Naive B cell (primary cell): ENCODE data around the gene SDE2. TPM values are rescaled to one million over a fixed set of nuclear protein-coding genes. Genes with fewer than 3 reads are reported as not detected.
A peak's percentile ranks its signal among the peaks of the same experiment; 100 is the strongest.
"Not testable (repeated sequence)": the region's sequence is repeated elsewhere in the genome, so short reads cannot be mapped to it uniquely, and the experiment has no call there.

Source experiments
- ATAC-seq, 2 donors: fragments of 150-1000 bp; cut with Tn5 transposase; 2 replicates each; pipeline ENCODE4 v1.10.0; 2021; ENCODE audit warnings: low read depth in 2 of 2, mild to moderate bottlenecking in 2 of 2, moderate library complexity in 2 of 2
- DNase-seq: peaks from one replicate; pipeline ENCODE4 v3.0.0; 2022
- H3K27ac Mint-ChIP-seq, 6 donors: one replicate each; pipeline ENCODE4 v1.8.0; 2020 to 2022; ENCODE audit warnings: mild to moderate bottlenecking in 6 of 6, mixed read lengths in 6 of 6, moderate library complexity in 5 of 6, inconsistent platforms in 2 of 6
- H3K27me3 Mint-ChIP-seq, 3 donors: one replicate each; pipeline ENCODE4 v1.8.0; 2021 to 2022; ENCODE audit warnings: mixed read lengths in 3 of 3, mild to moderate bottlenecking in 1 of 3
- H3K36me3 Mint-ChIP-seq, 2 donors: one replicate each; pipeline ENCODE4 v1.8.0; 2020 to 2022; ENCODE audit warnings: mixed read lengths in 2 of 2, inconsistent platforms in 1 of 2, mild to moderate bottlenecking in 1 of 2
- H3K4me1 Mint-ChIP-seq, 3 donors: one replicate each; pipeline ENCODE4 v1.8.0; 2020 to 2022; ENCODE audit warnings: mixed read lengths in 3 of 3, inconsistent platforms in 1 of 3, mild to moderate bottlenecking in 1 of 3, moderate library complexity in 1 of 3
- H3K4me3 Mint-ChIP-seq, 8 donors: one replicate each; pipeline ENCODE4 v1.8.0; 2020 to 2022; ENCODE audit warnings: mild to moderate bottlenecking in 8 of 8, mixed read lengths in 8 of 8, moderate library complexity in 8 of 8, inconsistent platforms in 2 of 8
- H3K9me3 Mint-ChIP-seq, 7 donors: one replicate each; pipeline ENCODE4 v1.8.0; 2020 to 2022; ENCODE audit warnings: mixed read lengths in 7 of 7, mild to moderate bottlenecking in 5 of 7, inconsistent platforms in 2 of 7, moderate library complexity in 1 of 7
- polyA plus RNA-seq, 6 donors: library from polyadenylated mRNA; unstranded; fragments of 300-500 nt; fragmentation: Illumina TruSeq; gene quantifications; one replicate each; pipeline ENCODE4 v1.2.3, GENCODE V29; 2021; ENCODE audit warnings: low read depth in 6 of 6

SDE2 gene
- polyA plus RNA-seq, 6 donors from 2014 or later, result 8.7 to 18.9 (median 11.4) TPM

- no peak overlapping the region for H3K27ac Mint-ChIP-seq
- H3K4me1 Mint-ChIP-seq, result peaks cover 15 to 33% (median 18%) of the 10 kb centered on the region in 3 donors
- ATAC-seq (no peak), DNase-seq (no peak)
- no peaks in the 10 kb centered on the region for H3K27me3 Mint-ChIP-seq
- peaks cover 16 to 17% of the 10 kb centered on the region in 2 donors for H3K36me3 Mint-ChIP-seq
- peaks cover 0 to 4% (median 0%) of the 10 kb centered on the region in 7 donors for H3K9me3 Mint-ChIP-seq
- H3K4me3 Mint-ChIP-seq, result peak overlapping the region in 1 of 8 donors; percentile 35
Observed at GRCh38 chr1:225981714-225982113, 17.4 kb downstream of the SDE2 start.

GRCh38 chr1:225980005-225980836 lies 18.9 kb downstream of the SDE2 start:
- Mint-ChIP-seq H3K4me1 (peaks cover 21 to 34% (median 26%) of the 10 kb centered on the region in 3 donors), H3K4me3 (no peak overlapping the region), H3K27ac (peak overlapping the region in 4 of 6 donors; percentile 20 to 81 (median 58)), H3K36me3 (peaks cover 16 to 17% of the 10 kb centered on the region in 2 donors), H3K27me3 (no peaks in the 10 kb centered on the region), H3K9me3 (peaks cover 0 to 4% (median 0%) of the 10 kb centered on the region in 7 donors)
- ATAC-seq, result no peak
- DNase-seq, result no peak

GRCh38 chr1:225979421-225979820 lies 19.7 kb downstream of the SDE2 start:
- Mint-ChIP-seq H3K27ac (peak overlapping the region in 2 of 6 donors; percentile 20 to 44), H3K4me1 (peaks cover 21 to 34% (median 26%) of the 10 kb centered on the region in 3 donors), H3K36me3 (peaks cover 16 to 17% of the 10 kb centered on the region in 2 donors), H3K4me3 (no peak overlapping the region), H3K9me3 (peaks cover 0 to 4% (median 0%) of the 10 kb centered on the region in 7 donors), H3K27me3 (no peaks in the 10 kb centered on the region)
- DNase-seq (no peak), ATAC-seq (no peak)

GRCh38 chr1:225977937-225978748 lies 21.0 kb downstream of the SDE2 start:
- DNase-seq (peak; percentile 53), ATAC-seq (peak; percentile 66 to 74)
- peaks cover 9 to 10% of the 10 kb centered on the region in 2 donors for H3K36me3 Mint-ChIP-seq
- no peaks in the 10 kb centered on the region for H3K27me3 Mint-ChIP-seq
- peaks cover 21 to 34% (median 26%) of the 10 kb centered on the region in 3 donors for H3K4me1 Mint-ChIP-seq
- peaks cover 0 to 4% (median 0%) of the 10 kb centered on the region in 7 donors for H3K9me3 Mint-ChIP-seq
- H3K27ac Mint-ChIP-seq, result peak overlapping the region; percentile 29 to 93 (median 79)
- peak overlapping the region in 7 of 8 donors; percentile 43 to 84 (median 61) for H3K4me3 Mint-ChIP-seq

- H3K9me3 Mint-ChIP-seq, H3K4me3 Mint-ChIP-seq, H3K27me3 Mint-ChIP-seq, DNase-seq, H3K36me3 Mint-ChIP-seq, ATAC-seq: not testable (repeated sequence)
- H3K4me1 Mint-ChIP-seq, result peaks cover 21 to 30% (median 26%) of the 10 kb centered on the region in 3 donors
- H3K27ac Mint-ChIP-seq, result peak overlapping the region in 1 of 6 donors; percentile 83
Observed at GRCh38 chr1:225975146-225975545, 24.0 kb downstream of the SDE2 start.

- Mint-ChIP-seq H3K4me1 (peaks cover 21 to 27% (median 26%) of the 10 kb centered on the region in 3 donors), H3K9me3 (peaks cover 0 to 1% (median 0%) of the 10 kb centered on the region in 7 donors), H3K27ac (peak overlapping the region in 1 of 6 donors; percentile 28), H3K4me3 (no peak overlapping the region), H3K27me3 (no peaks in the 10 kb centered on the region), H3K36me3 (no peaks in the 10 kb centered on the region)
- DNase-seq (no peak), ATAC-seq (no peak)
Observed at GRCh38 chr1:225974454-225974853, 24.7 kb downstream of the SDE2 start.

GRCh38 chr1:225973158-225973557 lies 26.0 kb downstream of the SDE2 start:
- no peak for DNase-seq
- no peak for ATAC-seq
- Mint-ChIP-seq H3K27me3 (peaks cover 0 to 3% (median 0%) of the 10 kb centered on the region in 3 donors), H3K4me3 (no peak overlapping the region), H3K4me1 (peaks cover 15 to 21% (median 20%) of the 10 kb centered on the region in 3 donors), H3K9me3 (peaks cover 0 to 1% (median 0%) of the 10 kb centered on the region in 7 donors), H3K27ac (no peak overlapping the region), H3K36me3 (no peaks in the 10 kb centered on the region)

GRCh38 chr1:225972344-225973152 lies 26.6 kb downstream of the SDE2 start:
- Mint-ChIP-seq H3K27me3 (peaks cover 0 to 3% (median 0%) of the 10 kb centered on the region in 3 donors), H3K27ac (no peak overlapping the region), H3K4me1 (peaks cover 9 to 15% (median 14%) of the 10 kb centered on the region in 3 donors), H3K36me3 (no peaks in the 10 kb centered on the region), H3K9me3 (peaks cover 0 to 1% (median 0%) of the 10 kb centered on the region in 7 donors), H3K4me3 (no peak overlapping the region)
- DNase-seq (no peak), ATAC-seq (no peak)

- H3K9me3 Mint-ChIP-seq, H3K4me1 Mint-ChIP-seq, H3K27me3 Mint-ChIP-seq, DNase-seq, ATAC-seq, H3K36me3 Mint-ChIP-seq, H3K4me3 Mint-ChIP-seq: not testable (repeated sequence)
- H3K27ac Mint-ChIP-seq, result peak overlapping the region in 1 of 6 donors; percentile 62
Observed at GRCh38 chr1:225970592-225971157, 28.5 kb downstream of the SDE2 start.

- not testable (repeated sequence) for H3K27ac Mint-ChIP-seq, H3K4me3 Mint-ChIP-seq
Observed at GRCh38 chr1:225969751-225970150, 29.4 kb downstream of the SDE2 start.

GRCh38 chr1:225965231-225965630 lies 33.9 kb downstream of the SDE2 start:
- DNase-seq (no peak), ATAC-seq (no peak)
- Mint-ChIP-seq H3K36me3 (no peaks in the 10 kb centered on the region), H3K4me1 (peaks cover 0 to 9% (median 4%) of the 10 kb centered on the region in 3 donors), H3K4me3 (no peak overlapping the region), H3K27me3 (peaks cover 8 to 11% (median 10%) of the 10 kb centered on the region in 3 donors), H3K9me3 (no peaks in the 10 kb centered on the region), H3K27ac (peak overlapping the region in 1 of 6 donors; percentile 32)

More at GRCh38 chr1:225969751-225970150, 29.4 kb downstream of the SDE2 start:
- H3K4me1 Mint-ChIP-seq, ATAC-seq, H3K27me3 Mint-ChIP-seq, DNase-seq, H3K9me3 Mint-ChIP-seq, H3K36me3 Mint-ChIP-seq: not testable (repeated sequence)

GRCh38 chr1:225963735-225964530 lies 35.2 kb downstream of the SDE2 start:
- no peak for ATAC-seq
- no peaks in the 10 kb centered on the region for H3K9me3 Mint-ChIP-seq
- peaks cover 8 to 11% (median 9%) of the 10 kb centered on the region in 3 donors for H3K27me3 Mint-ChIP-seq
- DNase-seq, result no peak
- peaks cover 0 to 9% (median 4%) of the 10 kb centered on the region in 3 donors for H3K4me1 Mint-ChIP-seq
- peak overlapping the region in 1 of 6 donors; percentile 66 for H3K27ac Mint-ChIP-seq
- H3K36me3 Mint-ChIP-seq, result no peaks in the 10 kb centered on the region
- no peak overlapping the region for H3K4me3 Mint-ChIP-seq
